GM18517 (cell line): ENCODE results near the gene SOD3.

Experiments used
- ATAC-seq: cut with Tn5 transposase; IDR thresholded peaks from one replicate; pipeline ENCODE4 v1.9.1; 2021; ENCODE audit warnings: mild to moderate bottlenecking, moderate library complexity; ENCODE audit not compliant: unreplicated experiment

SOD3 gene

DNA sequence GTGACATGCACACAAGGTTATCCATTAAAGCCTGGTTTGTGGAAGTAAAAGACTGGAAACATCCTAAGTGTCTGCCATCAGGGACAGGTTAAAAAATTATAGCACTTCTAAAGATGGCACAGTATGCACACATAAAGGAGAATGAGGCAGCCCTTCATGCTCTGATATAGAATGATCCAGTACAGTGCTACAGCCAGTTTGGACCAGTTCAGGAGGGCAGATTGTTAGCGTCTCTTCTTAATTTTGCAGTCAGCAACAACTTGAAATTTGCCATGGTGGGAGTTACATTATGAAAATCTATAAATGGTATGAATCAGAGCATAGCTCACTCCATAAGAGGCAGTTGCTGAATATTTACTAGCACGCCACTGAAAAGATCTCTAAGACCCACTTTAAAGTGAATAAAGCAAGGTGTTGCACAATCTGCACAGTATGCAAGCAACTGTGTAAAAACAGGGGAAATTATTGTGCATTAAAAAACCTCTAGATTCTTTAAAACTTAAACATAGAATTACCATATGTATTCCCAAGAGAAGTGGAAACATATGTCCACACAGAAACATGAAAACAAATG is 20.3 kb upstream of the SOD3 start:
- no peak for ATAC-seq

DNA sequence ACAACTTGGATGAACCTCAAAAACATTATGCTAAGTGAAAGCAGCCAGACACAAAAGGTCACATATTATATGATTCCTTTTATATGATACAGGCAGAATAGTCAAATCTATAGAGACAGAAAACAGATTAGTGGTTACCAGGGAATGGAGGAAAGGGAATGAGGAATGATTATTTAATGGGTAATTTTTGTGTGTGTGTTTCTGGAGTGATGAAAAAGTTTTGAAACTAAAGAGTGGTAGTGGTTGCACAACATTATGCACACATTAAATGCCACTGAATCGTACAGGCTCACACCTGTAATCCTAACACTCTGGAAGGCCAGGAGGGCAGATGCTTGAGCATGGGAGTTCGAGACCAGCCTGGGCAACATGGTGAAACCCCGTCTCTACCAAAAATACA is 19.6 kb upstream of the SOD3 start:
- ATAC-seq, result no peak

DNA sequence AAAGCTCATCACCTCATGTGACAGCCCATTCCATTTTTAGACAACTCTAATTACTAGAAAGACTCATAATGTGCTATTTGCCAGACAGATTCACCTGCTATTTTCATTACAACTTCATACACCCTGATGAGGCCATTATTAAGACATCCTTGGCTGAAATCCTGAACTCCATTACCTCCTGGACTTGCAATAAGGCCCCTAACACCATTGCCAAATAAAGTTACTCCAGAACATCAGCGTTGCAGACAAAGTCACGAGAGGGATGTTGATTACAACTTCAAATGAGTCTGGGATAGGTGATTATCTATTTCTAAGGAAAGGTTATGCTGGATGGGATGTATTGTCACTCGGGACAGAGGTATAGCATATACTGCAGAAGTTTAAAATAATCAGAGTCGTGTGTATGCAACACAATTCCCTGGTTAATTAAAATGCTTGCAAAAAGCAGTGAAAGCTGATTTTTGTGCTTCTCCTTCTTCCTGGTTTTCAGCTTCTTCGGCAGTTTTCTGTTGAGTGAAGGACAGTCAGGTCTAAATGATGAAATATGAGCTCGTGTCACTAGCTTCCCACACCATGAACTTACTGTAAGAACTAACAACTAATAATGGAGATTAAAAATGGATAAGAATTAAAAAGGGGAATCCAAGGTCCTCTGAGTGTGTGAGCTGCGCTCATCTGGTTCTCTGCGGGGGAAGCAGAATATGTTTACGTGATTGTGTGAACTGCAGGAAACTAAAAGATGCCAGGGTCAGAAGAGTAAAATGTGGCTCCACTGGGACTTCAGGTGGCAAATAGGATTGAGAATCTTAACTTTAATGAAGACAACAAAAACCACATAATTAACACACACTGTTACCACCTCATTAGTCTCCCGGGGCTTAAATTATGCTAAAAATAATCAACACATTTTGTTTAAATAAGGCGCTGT is 17.6 kb upstream of the SOD3 start:
- ATAC-seq, result no peak

DNA sequence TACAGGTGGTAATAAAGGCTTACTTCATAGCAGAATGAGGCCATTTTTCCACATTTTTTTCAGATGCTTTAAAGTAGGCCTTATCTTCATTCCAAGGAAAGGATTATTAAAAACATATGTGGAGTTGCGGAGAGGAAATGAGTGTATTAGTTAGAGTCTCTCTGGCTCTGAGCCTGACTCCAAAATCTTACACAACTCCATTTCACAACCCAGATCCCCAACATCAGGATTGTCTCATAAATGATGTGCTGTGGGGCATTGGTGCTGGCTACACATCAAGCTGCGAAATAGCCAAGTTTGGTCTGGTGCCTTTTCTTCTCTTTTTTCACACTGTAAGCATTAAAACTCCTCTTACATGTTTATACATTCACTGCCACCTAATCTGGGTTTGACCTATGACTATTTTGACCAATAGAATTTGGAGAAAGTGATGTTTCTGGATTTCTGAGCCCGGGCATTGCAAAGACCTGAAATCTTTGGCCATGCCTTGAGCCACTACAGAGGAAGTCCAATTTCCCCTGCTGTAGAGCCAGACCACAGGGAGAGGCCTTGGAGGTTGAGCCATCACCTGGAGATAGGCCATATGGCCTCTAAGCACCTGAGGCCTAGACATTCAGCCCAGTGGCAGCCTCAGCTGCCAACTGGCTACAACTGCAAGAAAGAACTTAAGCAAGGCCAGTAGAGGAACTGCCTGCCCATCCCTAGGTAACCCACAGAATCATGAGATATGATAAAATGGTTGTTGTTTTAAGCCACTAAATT is 16.7 kb upstream of the SOD3 start:
- no peak for ATAC-seq

DNA sequence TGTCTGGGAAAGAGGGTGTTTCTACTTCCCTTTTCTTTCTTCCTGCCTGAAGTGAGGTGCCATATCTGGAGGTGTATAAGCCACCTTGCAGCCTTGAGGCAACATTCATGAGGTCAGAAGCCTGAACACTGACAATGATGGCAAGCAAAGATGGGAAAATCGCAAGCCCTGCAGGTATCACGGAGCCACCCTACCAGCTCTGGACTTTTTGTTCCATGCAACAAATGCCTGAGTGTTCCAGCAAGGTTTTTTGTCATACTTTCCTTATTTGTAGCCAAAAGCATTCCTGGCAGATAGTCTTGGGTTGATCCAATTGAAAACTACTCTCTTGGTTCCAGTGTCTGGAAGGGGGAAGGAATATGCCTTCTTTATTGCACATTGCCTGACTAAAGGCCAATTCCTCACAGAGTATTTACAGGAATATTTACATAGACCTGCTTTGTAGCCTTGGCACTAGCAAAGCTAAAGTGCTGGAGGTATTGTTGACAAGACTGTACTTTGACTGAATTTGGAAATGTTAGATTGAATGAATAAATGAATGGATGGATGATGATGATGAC is 14.4 kb upstream of the SOD3 start:
- ATAC-seq, result no peak

DNA sequence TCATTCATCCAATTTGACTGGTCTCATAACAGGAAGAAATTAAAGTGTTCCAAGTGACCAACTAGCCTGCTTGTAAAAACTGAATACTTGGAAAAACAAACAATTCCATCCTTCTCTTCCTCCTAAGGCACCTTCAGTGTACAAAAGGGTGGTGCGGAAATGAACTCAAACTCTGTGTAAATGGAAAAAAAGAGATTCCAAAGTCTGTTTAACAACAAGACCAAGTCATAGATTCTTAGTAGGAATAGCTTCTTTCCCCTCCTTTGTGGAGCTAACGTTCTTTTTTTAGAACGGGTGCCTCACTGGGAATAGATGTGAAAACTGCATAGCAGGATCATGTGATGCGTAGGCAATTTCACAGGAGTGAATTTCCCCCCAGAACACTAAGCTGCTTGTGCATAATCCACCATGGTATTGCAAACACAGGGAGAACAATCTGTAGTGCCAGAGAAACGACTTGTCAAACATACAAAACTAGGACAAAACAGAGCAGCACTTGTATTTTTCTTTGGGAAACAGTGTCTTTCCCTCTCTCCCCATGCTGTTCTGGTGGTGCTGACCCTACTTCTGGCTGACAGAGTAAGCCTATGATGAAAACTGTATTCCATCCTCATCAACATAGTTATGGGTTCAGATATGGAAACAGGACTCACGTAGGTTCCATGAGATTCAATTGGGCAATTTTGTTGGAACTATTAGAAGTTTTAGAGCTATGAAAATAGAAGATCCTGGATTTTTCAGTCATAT is 13.2 kb upstream of the SOD3 start:
- no peak for ATAC-seq

DNA sequence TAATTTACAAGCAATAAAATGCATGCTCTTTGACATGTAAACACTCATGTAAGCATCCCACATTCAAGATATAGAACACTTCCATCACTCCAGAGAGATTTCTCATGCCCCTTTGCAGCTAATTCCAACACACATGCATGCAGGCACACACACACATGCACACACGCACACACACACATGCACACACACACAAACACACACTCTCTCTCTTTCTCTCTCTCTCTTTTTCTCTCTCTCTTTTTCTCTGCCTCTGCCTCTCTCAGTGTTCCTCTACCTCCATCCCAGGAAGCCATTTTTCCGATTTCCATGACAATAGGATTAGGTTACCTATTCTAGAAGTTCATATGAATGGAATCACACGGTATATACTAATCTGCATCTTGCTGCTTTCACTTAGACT is 11.9 kb upstream of the SOD3 start:
- no peak for ATAC-seq

DNA sequence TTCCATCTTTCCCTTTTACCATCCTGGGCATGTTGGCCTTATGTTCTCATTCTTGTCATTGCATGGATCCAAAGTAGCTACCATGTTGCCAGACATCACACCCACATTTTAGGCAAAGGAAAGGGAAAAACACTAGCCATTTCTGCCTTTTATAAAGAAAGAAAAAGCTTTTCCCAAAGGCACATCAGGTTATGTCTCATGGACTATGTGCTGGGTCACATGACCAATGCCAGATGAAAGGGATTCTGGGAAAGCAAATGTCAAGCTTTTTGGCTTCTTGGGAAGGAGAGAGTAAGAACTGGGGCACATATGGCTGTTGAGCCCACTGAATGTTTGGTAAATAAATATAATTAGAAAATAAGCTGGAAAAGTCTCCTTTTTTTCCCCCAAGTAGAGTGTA is 4.3 kb upstream of the SOD3 start:
- ATAC-seq, result no peak

DNA sequence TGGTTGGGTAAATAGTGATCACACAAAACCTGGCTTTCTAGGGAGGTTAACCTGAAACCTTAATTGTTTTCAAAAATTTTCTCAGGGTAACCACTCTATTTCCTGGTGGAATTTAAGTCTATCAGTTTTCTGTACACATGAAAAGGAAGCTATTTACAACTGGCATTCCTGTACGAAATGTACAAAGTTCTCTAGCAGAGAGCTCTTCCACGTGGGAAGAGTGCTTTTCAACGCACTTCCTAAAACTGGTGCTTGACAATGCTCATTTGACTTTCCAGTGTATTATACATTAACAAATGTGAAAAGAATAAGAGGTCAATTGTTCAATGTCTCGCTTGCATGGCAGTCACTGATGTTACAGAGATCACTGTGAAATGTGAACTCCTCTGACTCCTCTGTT is 2.8 kb upstream of the SOD3 start:
- no peak for ATAC-seq

DNA sequence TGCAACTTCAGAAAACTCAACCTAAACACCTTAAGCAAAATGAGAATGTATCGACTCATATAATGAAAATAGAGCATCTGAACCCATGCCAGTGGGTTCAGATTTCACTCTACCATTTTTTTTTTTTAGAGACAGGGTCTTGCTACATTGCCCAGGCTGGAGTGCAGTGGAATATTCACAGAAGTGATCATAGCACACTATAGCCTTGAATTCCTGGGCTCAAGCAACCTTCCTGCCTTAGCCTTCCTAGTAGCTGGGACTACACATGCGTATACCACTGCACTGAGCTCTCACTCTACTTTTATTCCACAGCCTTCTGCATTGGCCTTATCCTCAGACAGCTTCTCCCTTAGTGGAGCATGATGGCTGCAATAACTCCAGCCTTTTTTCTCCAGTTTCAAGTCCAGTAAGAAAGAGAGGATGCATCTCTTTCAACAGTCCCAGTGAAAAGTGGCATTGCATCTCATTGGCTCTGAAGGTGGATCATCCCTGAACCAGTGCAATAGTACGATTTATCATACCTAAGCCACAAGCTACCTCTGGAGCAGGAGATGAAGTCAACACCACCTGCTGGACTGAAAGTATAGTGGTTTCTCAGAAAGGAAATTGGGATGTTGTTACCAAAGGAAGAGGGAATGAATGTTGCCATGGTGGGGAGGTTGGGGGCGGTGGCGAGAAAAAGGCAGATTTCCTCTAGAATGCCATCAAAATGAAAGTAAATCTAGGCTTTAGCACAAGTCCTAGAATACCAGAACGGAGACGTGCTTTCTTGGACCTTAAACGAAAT is 2.0 kb upstream of the SOD3 start:
- ATAC-seq, result no peak

DNA sequence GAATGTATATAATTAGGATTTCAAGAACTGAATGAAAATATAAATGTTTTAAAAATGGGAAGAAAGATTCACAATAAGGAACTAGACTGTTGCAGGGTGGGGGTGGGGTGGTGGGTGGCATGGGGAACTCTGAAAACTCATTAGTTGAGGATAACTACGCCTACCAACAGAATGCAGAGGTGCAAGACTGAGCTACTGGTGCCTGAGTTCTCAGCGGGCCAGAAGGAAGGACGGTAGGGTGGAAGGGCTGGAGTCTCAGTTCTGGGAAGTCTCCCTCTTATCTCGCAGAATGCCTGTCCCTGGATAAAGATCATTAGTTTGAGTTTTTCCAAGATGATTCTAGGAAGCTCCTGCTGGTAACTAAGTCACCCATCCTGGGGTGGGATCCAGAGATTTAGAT is 1.3 kb upstream of the SOD3 start:
- ATAC-seq, result no peak

DNA sequence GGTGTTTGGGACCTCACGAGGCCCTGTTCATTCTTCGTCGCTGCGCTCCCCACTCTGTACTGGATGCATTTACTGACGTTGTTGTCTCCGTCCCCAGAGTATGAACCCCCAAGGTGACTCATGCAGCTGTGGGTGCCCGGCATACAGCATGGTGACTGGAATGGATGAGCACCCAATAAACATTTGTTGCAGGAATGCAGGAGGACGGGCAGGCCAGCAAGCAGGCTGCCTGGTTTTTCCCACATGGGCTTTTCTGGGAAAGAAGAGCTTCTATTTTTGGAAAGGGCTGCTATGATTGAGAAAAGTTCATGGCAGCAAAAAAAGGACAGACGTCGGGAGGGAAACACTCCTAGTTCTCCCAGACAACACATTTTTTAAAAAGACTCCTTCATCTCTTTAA is 893 bp upstream of the SOD3 start:
- no peak for ATAC-seq

DNA sequence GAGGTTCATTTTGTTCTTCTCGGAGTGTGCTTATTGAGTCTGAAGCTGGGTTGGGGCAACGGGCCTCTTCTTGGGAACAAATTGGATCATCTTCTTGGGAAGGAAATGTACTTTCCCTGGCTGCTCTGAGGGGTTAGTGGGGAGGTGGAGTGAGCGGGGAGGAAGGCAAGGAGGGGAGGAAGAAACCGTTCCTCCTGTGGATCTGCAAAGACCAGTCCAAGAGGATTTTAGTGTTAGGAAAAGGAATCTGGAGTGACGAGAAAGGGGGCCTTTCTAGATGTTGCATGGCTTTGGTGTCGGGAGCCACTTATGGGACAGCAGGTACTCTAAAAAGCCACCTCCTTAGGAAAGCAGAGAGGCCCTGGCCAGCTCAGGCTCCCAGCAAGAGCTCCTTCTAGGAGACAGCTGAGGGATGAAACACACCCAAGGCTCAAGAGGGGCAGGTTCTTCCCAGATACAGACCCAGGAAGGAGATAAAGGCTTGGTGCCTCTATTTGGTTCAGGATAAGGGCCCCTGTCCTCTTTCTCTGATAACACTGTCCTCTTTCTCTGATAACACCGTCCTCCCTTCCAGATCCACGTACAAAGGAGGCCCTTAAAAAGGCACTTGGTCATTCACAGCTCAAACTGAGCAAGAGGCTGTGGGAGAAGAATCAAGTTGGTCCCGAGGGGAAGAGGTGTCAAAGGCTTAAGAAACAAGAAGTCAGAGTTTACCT is 451 bp downstream of the SOD3 start:
- no peak for ATAC-seq

DNA sequence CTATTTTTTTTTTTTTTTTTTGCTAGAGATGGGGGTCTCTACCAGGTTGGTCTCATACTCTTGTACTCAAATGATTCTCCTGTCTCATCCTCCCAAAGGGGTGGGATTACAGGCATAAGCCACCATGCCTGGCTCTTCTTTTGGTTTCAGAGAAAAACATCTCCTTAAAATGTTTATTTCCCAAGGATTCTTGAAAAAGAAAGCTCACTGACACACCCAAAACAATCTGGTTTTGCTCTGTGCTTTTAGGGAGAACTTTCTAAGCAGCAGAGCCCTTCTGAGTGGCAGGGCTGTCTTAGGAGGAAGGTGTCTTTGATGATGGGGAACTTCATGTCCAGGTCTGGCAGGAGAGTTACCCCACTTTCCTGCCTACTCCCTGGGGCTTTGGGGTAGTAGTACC is 1.2 kb downstream of the SOD3 start:
- ATAC-seq, result no peak

DNA sequence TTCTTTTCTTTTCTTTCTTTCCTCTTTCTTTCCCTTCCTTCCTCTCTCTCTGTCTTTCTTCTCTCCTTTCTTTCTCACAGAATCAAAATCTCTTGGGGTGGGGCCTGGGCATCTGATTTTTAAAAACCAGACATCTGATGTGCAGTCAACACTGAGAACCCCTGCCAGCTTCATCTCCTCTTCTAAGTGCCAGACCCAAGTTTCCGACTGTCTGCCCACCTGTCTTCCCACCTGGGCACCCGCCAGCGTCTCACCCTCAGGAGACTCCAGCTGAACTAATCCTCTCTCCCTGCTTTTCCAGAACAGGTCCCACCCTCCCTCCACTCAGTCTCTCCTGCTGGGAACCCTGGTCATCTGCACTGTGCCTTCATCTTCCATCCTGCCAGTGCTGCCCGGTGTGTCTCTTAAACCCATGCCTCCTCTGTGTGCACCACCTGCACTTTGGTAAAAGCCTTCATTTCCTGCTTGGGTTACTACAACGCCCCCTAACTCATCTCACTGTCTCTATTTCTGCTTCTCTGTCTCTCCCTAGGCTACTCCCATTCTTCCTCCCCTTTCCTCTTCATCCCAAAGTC is 2.8 kb downstream of the SOD3 start:
- ATAC-seq, result no peak

DNA sequence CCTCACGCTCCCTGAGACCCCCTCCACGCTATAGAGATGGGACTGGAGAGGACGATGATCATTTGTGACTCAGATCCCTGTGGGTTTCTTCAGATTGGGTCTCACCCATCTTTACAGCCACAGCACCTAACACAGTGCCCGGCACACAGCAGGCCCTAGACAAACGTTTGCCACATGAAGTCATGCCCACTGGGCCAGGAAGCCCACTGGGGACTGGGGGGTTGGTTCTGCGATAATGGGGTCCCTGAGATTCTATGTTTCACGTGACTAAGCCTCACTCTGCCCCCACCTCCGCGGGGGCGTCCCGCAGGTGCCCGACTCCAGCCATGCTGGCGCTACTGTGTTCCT is 3.8 kb downstream of the SOD3 start:
- ATAC-seq, result no peak

DNA sequence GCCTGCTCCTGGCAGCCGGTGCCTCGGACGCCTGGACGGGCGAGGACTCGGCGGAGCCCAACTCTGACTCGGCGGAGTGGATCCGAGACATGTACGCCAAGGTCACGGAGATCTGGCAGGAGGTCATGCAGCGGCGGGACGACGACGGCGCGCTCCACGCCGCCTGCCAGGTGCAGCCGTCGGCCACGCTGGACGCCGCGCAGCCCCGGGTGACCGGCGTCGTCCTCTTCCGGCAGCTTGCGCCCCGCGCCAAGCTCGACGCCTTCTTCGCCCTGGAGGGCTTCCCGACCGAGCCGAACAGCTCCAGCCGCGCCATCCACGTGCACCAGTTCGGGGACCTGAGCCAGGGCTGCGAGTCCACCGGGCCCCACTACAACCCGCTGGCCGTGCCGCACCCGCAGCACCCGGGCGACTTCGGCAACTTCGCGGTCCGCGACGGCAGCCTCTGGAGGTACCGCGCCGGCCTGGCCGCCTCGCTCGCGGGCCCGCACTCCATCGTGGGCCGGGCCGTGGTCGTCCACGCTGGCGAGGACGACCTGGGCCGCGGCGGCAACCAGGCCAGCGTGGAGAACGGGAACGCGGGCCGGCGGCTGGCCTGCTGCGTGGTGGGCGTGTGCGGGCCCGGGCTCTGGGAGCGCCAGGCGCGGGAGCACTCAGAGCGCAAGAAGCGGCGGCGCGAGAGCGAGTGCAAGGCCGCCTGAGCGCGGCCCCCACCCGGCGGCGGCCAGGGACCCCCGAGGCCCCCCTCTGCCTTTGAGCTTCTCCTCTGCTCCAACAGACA is 4.4 kb downstream of the SOD3 start:
- ATAC-seq, result no peak

DNA sequence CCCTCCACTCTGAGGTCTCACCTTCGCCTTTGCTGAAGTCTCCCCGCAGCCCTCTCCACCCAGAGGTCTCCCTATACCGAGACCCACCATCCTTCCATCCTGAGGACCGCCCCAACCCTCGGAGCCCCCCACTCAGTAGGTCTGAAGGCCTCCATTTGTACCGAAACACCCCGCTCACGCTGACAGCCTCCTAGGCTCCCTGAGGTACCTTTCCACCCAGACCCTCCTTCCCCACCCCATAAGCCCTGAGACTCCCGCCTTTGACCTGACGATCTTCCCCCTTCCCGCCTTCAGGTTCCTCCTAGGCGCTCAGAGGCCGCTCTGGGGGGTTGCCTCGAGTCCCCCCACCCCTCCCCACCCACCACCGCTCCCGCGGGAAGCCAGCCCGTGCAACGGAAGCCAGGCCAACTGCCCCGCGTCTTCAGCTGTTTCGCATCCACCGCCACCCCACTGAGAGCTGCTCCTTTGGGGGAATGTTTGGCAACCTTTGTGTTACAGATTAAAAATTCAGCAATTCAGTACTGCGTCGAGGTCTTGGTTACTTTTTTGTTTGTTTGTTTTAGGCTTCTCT is 5.0 kb downstream of the SOD3 start:
- no peak for ATAC-seq
